ENCODE data around the gene TMEM101.
"Not testable (repeated sequence)": the region's sequence is repeated elsewhere in the genome, so short reads cannot be mapped to it uniquely, and the experiment has no call there.

Gene TMEM101

DNA sequence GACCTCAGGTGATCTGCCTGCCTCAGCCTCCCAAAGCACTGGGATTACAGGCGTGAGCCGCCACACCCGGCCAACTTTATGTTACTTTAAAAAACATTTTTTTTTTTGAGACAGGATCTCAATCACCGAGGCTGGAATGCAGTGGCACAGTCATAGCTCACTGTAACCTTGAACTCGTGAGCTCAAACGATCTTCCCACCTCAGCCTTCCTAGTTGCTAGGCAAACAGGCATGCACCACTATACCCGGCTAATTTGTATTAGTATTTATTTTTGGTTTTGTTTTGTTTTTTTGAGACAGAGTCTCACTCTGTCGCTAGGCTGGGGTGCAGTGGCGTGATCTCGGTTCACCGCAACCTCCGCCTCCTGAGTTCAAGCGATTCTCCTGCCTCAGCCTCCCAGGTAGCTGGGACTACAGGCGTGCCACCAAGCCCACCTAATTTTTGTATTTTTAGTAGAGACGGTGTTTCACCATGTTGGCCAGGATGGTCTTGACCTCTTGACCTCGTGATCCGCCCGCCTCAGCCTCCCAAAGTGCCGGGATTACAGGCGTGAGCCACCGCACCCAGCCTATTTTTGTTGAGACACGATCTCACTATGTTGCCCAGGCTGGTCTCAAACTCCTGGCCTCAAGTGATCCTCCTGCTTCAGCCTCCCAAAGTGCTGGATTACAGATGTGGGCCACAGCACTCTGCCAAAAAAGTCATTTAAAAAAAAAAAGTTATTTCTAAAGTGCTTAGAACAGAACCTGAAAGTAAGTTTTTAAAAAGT is 42.1 kb downstream of the TMEM101 start:
- not testable (repeated sequence) for DNase-seq

GRCh38 chr17:43971436-43971835 is 43.3 kb downstream of the TMEM101 start:
- not testable (repeated sequence) for DNase-seq

DNA sequence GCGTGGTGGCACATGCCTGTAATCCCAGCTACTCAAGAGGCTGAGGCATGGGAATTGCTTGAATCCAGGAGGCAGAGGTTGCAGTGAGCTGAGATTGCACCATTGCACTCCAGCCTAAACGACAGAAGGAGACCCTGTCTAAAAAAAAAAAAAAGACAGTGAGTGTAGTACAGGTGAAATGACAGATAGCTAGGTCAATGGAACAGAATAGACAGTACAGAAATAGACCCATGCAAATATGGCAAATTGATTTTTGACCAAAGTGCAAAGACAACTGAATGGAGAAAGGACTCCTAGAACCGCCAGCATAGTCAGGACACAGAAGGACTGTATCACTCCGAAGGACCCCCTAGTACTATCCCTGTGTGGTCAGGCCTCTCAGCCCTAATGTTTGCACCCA is 44.4 kb downstream of the TMEM101 start:
- DNase-seq = no peak

GRCh38 chr17:43967251-43967875 is 47.4 kb downstream of the TMEM101 start:
- no peak for DNase-seq

DNA sequence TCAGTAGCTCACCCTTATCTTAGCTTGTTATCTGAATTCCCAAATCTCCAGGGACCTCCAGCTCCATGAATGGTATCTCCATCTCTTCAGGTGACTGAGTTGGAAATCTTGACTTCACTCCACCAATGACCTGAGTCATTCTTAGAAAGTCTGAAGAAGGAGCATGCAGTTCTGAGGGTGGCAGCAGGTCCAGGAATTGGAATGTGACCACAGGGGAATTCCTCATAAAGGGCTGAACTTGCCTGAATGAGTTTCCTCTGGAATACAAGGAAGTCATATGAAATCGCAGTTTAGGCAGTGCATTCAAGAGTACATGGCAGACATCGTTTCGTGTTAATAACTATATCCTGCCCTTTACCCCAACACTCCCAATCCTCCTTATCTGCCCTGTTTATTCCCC is 48.5 kb downstream of the TMEM101 start:
- no peak for DNase-seq

DNA sequence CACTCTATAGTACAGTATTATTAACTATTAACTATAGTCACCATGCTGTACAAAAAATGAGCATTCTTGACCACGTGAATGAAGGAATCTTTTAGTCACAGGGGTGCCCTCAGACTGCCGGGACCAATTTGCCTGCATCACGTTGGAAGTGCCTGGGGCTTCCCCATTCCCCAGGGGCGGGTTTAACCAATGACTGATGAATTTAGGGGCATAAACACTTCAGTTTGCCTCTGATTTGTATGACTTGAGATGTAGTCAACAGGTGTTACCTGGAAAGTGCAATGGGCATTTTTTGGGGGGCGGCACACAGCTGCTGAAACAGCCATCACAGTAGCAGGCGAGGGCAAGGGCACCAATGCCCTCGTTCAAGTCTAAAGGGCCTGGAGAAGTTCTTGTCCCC is 52.3 kb downstream of the TMEM101 start:
- DNase-seq = no peak

GRCh38 chr17:43961954-43962353 is 52.8 kb downstream of the TMEM101 start:
- DNase-seq = no peak

- not testable (repeated sequence) for DNase-seq
Observed at GRCh38 chr17:43961292-43961691, 53.5 kb downstream of the TMEM101 start.
